Measurements from ENCODE around the gene SLC35E4.
"Not testable (repeated sequence)": the region's sequence is repeated elsewhere in the genome, so short reads cannot be mapped to it uniquely, and the experiment has no call there.

SLC35E4 gene

GRCh38 chr22:30612789-30613188, 22.8 kb upstream of the SLC35E4 start:
- DNase-seq = no peak

- no peak for DNase-seq
Observed at GRCh38 chr22:30614268-30614667, 21.3 kb upstream of the SLC35E4 start.

GRCh38 chr22:30614879-30615278, 20.7 kb upstream of the SLC35E4 start:
- no peak for DNase-seq

- DNase-seq = peak in 1 of 2 donors; percentile 27
Observed at GRCh38 chr22:30615543-30615954, 20.0 kb upstream of the SLC35E4 start.

GRCh38 chr22:30617819-30618218, 17.8 kb upstream of the SLC35E4 start:
- no peak for DNase-seq

- DNase-seq = not testable (repeated sequence)
Observed at GRCh38 chr22:30619909-30620308, 15.7 kb upstream of the SLC35E4 start.

GRCh38 chr22:30626413-30626812, 9.2 kb upstream of the SLC35E4 start:
- no peak for DNase-seq

- no peak for DNase-seq
Observed at GRCh38 chr22:30627471-30627870, 8.1 kb upstream of the SLC35E4 start.

- no peak for DNase-seq
Observed at GRCh38 chr22:30628491-30628890, 7.1 kb upstream of the SLC35E4 start.

- DNase-seq = not testable (repeated sequence)
Observed at GRCh38 chr22:30631469-30631868, 4.1 kb upstream of the SLC35E4 start.

- peak; percentile 88 to 90 for DNase-seq
Observed at GRCh38 chr22:30634471-30635233, 929 bp upstream of the SLC35E4 start.

GRCh38 chr22:30636226-30637077, 871 bp downstream of the SLC35E4 start:
- DNase-seq = peak in 1 of 2 donors; percentile 9

- DNase-seq = no peak
Observed at GRCh38 chr22:30637701-30638114, 2.1 kb downstream of the SLC35E4 start.

- no peak for DNase-seq
Observed at GRCh38 chr22:30640361-30640760, 4.8 kb downstream of the SLC35E4 start.

- no peak for DNase-seq
Observed at GRCh38 chr22:30640839-30641430, 5.4 kb downstream of the SLC35E4 start.

GRCh38 chr22:30643055-30643875, 7.7 kb downstream of the SLC35E4 start:
- DNase-seq = no peak

- no peak for DNase-seq
Observed at GRCh38 chr22:30646518-30647160, 11.1 kb downstream of the SLC35E4 start.

- no peak for DNase-seq
Observed at GRCh38 chr22:30647536-30647935, 12.0 kb downstream of the SLC35E4 start.

- DNase-seq = no peak
Observed at GRCh38 chr22:30648825-30649224, 13.2 kb downstream of the SLC35E4 start.

GRCh38 chr22:30649430-30650007, 13.9 kb downstream of the SLC35E4 start:
- peak; percentile 50 to 75 for DNase-seq

- DNase-seq = no peak
Observed at GRCh38 chr22:30650508-30651116, 15.0 kb downstream of the SLC35E4 start.

All from CD4-positive, alpha-beta T cell treated with Interleukin-4 for 1 hour (primary cell).